Testis (tissue), 2 donors: ENCODE results near the gene FBXO7.

ENCODE experiments used
- POLR2A ChIP-seq: fragments of 450-650 bp; IDR thresholded peaks from one replicate; pipeline ENCODE4 v1.6.1; 2017; ENCODE audit warnings: antibody characterized with exemption, mild to moderate bottlenecking, moderate library complexity
- TF ChIP-seq, protein P1 (sequence below), 3 experiments: fragments of 450-650 bp in 2 of 3; fragments of 200-600 bp in 1 of 3; sonication (generic) in 1 of 3; IDR thresholded peaks; one replicate each; pipeline ENCODE4 v1.5.1; 2016 to 2019; ENCODE audit warnings: antibody characterized with exemption in 3 of 3, mild to moderate bottlenecking in 2 of 3, moderate library complexity in 1 of 3

DNA sequence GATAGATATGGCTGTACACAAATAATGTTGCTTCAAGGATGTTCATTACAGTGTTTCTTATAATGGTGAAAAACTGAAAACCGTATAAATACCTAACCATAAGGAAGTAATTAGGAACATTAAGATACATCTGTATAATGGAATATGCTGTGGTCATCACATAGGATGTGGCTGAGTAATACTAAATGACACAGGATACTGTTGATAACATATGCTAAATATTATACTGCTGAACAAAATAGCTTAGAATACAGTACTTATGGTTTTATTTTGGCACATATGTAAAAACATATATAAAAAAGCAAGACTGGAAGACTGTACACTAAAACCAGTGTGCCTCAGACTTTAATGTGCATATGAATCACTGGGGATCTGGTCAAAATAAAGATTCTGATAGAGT lies 43.8 kb downstream of the FBXO7 start:
- no peak for TF ChIP-seq POLR2A
- TF ChIP-seq, protein P1, sequence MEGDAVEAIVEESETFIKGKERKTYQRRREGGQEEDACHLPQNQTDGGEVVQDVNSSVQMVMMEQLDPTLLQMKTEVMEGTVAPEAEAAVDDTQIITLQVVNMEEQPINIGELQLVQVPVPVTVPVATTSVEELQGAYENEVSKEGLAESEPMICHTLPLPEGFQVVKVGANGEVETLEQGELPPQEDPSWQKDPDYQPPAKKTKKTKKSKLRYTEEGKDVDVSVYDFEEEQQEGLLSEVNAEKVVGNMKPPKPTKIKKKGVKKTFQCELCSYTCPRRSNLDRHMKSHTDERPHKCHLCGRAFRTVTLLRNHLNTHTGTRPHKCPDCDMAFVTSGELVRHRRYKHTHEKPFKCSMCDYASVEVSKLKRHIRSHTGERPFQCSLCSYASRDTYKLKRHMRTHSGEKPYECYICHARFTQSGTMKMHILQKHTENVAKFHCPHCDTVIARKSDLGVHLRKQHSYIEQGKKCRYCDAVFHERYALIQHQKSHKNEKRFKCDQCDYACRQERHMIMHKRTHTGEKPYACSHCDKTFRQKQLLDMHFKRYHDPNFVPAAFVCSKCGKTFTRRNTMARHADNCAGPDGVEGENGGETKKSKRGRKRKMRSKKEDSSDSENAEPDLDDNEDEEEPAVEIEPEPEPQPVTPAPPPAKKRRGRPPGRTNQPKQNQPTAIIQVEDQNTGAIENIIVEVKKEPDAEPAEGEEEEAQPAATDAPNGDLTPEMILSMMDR (IDR thresholded peaks at IDR 0.05): no peak
